Measurements from ENCODE around the gene KCNK5. TPM values are rescaled to one million over a fixed set of nuclear protein-coding genes. Genes with fewer than 3 reads are reported as not detected.

The KCNK5 gene
- total RNA-seq, 2 experiments from 2014 or later = 12.0 TPM

- no peak for DNase-seq
- Mint-ChIP-seq H3K9me3 (ENCODE audit: insufficient read depth) (peaks cover 11% of the 10 kb centered on the region), H3K36me3 (ENCODE audit: low read depth) (peaks cover 14% of the 10 kb centered on the region), H3K27ac (no peak overlapping the region), H3K4me1 (ENCODE audit: low read depth) (no peaks in the 10 kb centered on the region), H3K27me3 (ENCODE audit: low read depth) (no peaks in the 10 kb centered on the region), H3K4me3 (no peak overlapping the region)
- ATAC-seq = no peak
- CTCF ChIA-PET = interaction anchor here (0.7 kb wide), 1 partner anchor 21 kb away, joined by 3 read pairs; no protein-coding TSS in a partner anchor
- POLR2A ChIA-PET = no interaction called here
Measured at GRCh38 chr6:39178804-39179203, 50.5 kb downstream of the KCNK5 start.

GRCh38 chr6:39178235-39178634 lies 51.0 kb downstream of the KCNK5 start:
- H3K9me3 Mint-ChIP-seq (ENCODE audit: insufficient read depth) = peaks cover 11% of the 10 kb centered on the region
- H3K4me3 Mint-ChIP-seq = no peak overlapping the region
- peaks cover 12% of the 10 kb centered on the region for H3K36me3 Mint-ChIP-seq (ENCODE audit: low read depth)
- CTCF ChIA-PET = no interaction called here
- H3K27ac Mint-ChIP-seq = no peak overlapping the region
- POLR2A ChIA-PET = no interaction called here
- ATAC-seq = no peak
- H3K4me1 Mint-ChIP-seq (ENCODE audit: low read depth) = no peaks in the 10 kb centered on the region
- DNase-seq = no peak
- no peaks in the 10 kb centered on the region for H3K27me3 Mint-ChIP-seq (ENCODE audit: low read depth)

- H3K9me3 Mint-ChIP-seq (ENCODE audit: insufficient read depth) = peaks cover 11% of the 10 kb centered on the region
- H3K27me3 Mint-ChIP-seq (ENCODE audit: low read depth) = no peaks in the 10 kb centered on the region
- no peaks in the 10 kb centered on the region for H3K4me1 Mint-ChIP-seq (ENCODE audit: low read depth)
- DNase-seq = no peak
- ChIA-PET POLR2A (no interaction called here), CTCF (interaction anchor here (0.6 to 1.3 kb wide), 3 partner anchors 24 to 134 kb away, joined by 3 to 5 read pairs (median 3); no protein-coding TSS in a partner anchor)
- H3K27ac Mint-ChIP-seq = no peak overlapping the region
- H3K4me3 Mint-ChIP-seq = no peak overlapping the region
- H3K36me3 Mint-ChIP-seq (ENCODE audit: low read depth) = peaks cover 12% of the 10 kb centered on the region
- no peak for ATAC-seq
Measured at GRCh38 chr6:39177130-39177529, 52.1 kb downstream of the KCNK5 start.

- no peak for ATAC-seq
- Mint-ChIP-seq H3K9me3 (ENCODE audit: insufficient read depth) (peaks cover 11% of the 10 kb centered on the region), H3K36me3 (ENCODE audit: low read depth) (peaks cover 12% of the 10 kb centered on the region), H3K4me1 (ENCODE audit: low read depth) (no peaks in the 10 kb centered on the region), H3K4me3 (no peak overlapping the region), H3K27ac (no peak overlapping the region), H3K27me3 (ENCODE audit: low read depth) (no peaks in the 10 kb centered on the region)
- POLR2A ChIA-PET = no interaction called here
- DNase-seq = no peak
- CTCF ChIA-PET = interaction anchor here (1.2 to 2.0 kb wide), 2 partner anchors 56 to 129 kb away, joined by 3 to 13 read pairs; no protein-coding TSS in a partner anchor
Measured at GRCh38 chr6:39173270-39173669, 56.0 kb downstream of the KCNK5 start.

- CTCF ChIA-PET = interaction anchor here (1.0 to 2.3 kb wide), 3 partner anchors 56 to 1134 kb away, joined by 3 to 12 read pairs (median 3); no protein-coding TSS in a partner anchor
- ATAC-seq = no peak
Measured at GRCh38 chr6:39172377-39172757, 56.9 kb downstream of the KCNK5 start.

GRCh38 chr6:39171489-39172376 lies 57.5 kb downstream of the KCNK5 start:
- ChIA-PET CTCF (interaction anchor here (0.8 to 2.3 kb wide), 6 partner anchors 18 to 1135 kb away, joined by 3 to 12 read pairs (median 4); no protein-coding TSS in a partner anchor), POLR2A (no interaction called here)
- Mint-ChIP-seq H3K27me3 (ENCODE audit: low read depth) (peaks cover 2% of the 10 kb centered on the region), H3K27ac (no peak overlapping the region), H3K4me3 (no peak overlapping the region), H3K36me3 (ENCODE audit: low read depth) (peaks cover 3% of the 10 kb centered on the region), H3K9me3 (ENCODE audit: insufficient read depth) (peaks cover 3% of the 10 kb centered on the region), H3K4me1 (ENCODE audit: low read depth) (peaks cover 2% of the 10 kb centered on the region)
- ATAC-seq (no peak), DNase-seq (no peak)

More at GRCh38 chr6:39172377-39172757, 56.9 kb downstream of the KCNK5 start:
- H3K4me1 Mint-ChIP-seq (ENCODE audit: low read depth) = no peaks in the 10 kb centered on the region
- no peak for DNase-seq
- peaks cover 9% of the 10 kb centered on the region for H3K9me3 Mint-ChIP-seq (ENCODE audit: insufficient read depth)
- H3K4me3 Mint-ChIP-seq = no peak overlapping the region
- H3K27me3 Mint-ChIP-seq (ENCODE audit: low read depth) = peaks cover 2% of the 10 kb centered on the region
- POLR2A ChIA-PET = no interaction called here
- H3K36me3 Mint-ChIP-seq (ENCODE audit: low read depth) = peaks cover 8% of the 10 kb centered on the region
- H3K27ac Mint-ChIP-seq = no peak overlapping the region

GRCh38 chr6:39170860-39171259 lies 58.4 kb downstream of the KCNK5 start:
- DNase-seq (no peak), ATAC-seq (no peak)
- peaks cover 2% of the 10 kb centered on the region for H3K27me3 Mint-ChIP-seq (ENCODE audit: low read depth)
- ChIA-PET POLR2A (no interaction called here), CTCF (interaction anchor here (0.9 to 7.4 kb wide), 6 partner anchors 12 to 508 kb away, joined by 3 to 179 read pairs (median 6); no protein-coding TSS in a partner anchor)
- H3K4me1 Mint-ChIP-seq (ENCODE audit: low read depth) = peaks cover 6% of the 10 kb centered on the region
- no peak overlapping the region for H3K27ac Mint-ChIP-seq
- H3K9me3 Mint-ChIP-seq (ENCODE audit: insufficient read depth) = no peaks in the 10 kb centered on the region
- H3K36me3 Mint-ChIP-seq (ENCODE audit: low read depth) = peaks cover 3% of the 10 kb centered on the region
- H3K4me3 Mint-ChIP-seq = no peak overlapping the region

- ATAC-seq (no peak), DNase-seq (no peak)
- Mint-ChIP-seq H3K4me1 (ENCODE audit: low read depth) (peaks cover 6% of the 10 kb centered on the region), H3K27me3 (ENCODE audit: low read depth) (peaks cover 2% of the 10 kb centered on the region), H3K9me3 (ENCODE audit: insufficient read depth) (no peaks in the 10 kb centered on the region), H3K4me3 (no peak overlapping the region), H3K27ac (no peak overlapping the region), H3K36me3 (ENCODE audit: low read depth) (peaks cover 3% of the 10 kb centered on the region)
- CTCF ChIA-PET = interaction anchor here (0.9 to 7.4 kb wide), 5 partner anchors 13 to 508 kb away, joined by 3 to 179 read pairs (median 4); no protein-coding TSS in a partner anchor
- POLR2A ChIA-PET = no interaction called here
Measured at GRCh38 chr6:39170389-39170788, 58.9 kb downstream of the KCNK5 start.

- Mint-ChIP-seq H3K9me3 (ENCODE audit: insufficient read depth) (no peaks in the 10 kb centered on the region), H3K4me1 (ENCODE audit: low read depth) (peaks cover 6% of the 10 kb centered on the region), H3K36me3 (ENCODE audit: low read depth) (peaks cover 3% of the 10 kb centered on the region), H3K4me3 (no peak overlapping the region), H3K27me3 (ENCODE audit: low read depth) (peaks cover 2% of the 10 kb centered on the region), H3K27ac (no peak overlapping the region)
- ChIA-PET POLR2A (no interaction called here), CTCF (interaction anchor here (1.2 to 7.4 kb wide), 4 partner anchors 14 to 171 kb away, joined by 3 to 179 read pairs (median 6); no protein-coding TSS in a partner anchor)
- DNase-seq (no peak), ATAC-seq (no peak)
Measured at GRCh38 chr6:39169448-39170344, 59.6 kb downstream of the KCNK5 start.

- Mint-ChIP-seq H3K4me1 (ENCODE audit: low read depth) (peaks cover 9% of the 10 kb centered on the region), H3K27me3 (ENCODE audit: low read depth) (peaks cover 2% of the 10 kb centered on the region), H3K4me3 (no peak overlapping the region), H3K27ac (no peak overlapping the region), H3K36me3 (ENCODE audit: low read depth) (no peaks in the 10 kb centered on the region), H3K9me3 (ENCODE audit: insufficient read depth) (no peaks in the 10 kb centered on the region)
- POLR2A ChIA-PET = no interaction called here
- DNase-seq (no peak), ATAC-seq (no peak)
- CTCF ChIA-PET = interaction anchor here (0.9 to 7.4 kb wide), 9 partner anchors 15 to 167 kb away, joined by 3 to 179 read pairs (median 3); no protein-coding TSS in a partner anchor
Measured at GRCh38 chr6:39167866-39168625, 61.2 kb downstream of the KCNK5 start.

- no peak overlapping the region for H3K27ac Mint-ChIP-seq
- ChIA-PET POLR2A (no interaction called here), CTCF (interaction anchor here (0.8 to 7.4 kb wide), 13 partner anchors 15 to 195 kb away, joined by 3 to 179 read pairs (median 3); no protein-coding TSS in a partner anchor)
- H3K4me3 Mint-ChIP-seq = no peak overlapping the region
- no peak for ATAC-seq
- H3K27me3 Mint-ChIP-seq (ENCODE audit: low read depth) = peaks cover 2% of the 10 kb centered on the region
- peaks cover 9% of the 10 kb centered on the region for H3K4me1 Mint-ChIP-seq (ENCODE audit: low read depth)
- no peaks in the 10 kb centered on the region for H3K36me3 Mint-ChIP-seq (ENCODE audit: low read depth)
- no peaks in the 10 kb centered on the region for H3K9me3 Mint-ChIP-seq (ENCODE audit: insufficient read depth)
- no peak for DNase-seq
Measured at GRCh38 chr6:39167321-39167720, 62.0 kb downstream of the KCNK5 start.
